T-helper 1 cell treated with Interleukin-12 subunit alpha and Interleukin-12 subunit beta and Interleukin-4 antibody, amounts not matched to agents 30 ng/mL and 1 ng/mL, for 36 hours (primary cell): Measurements from ENCODE around the gene RBM48. TPM values are rescaled to one million over a fixed set of nuclear protein-coding genes. Genes with fewer than 3 reads are reported as not detected.
"Not testable (repeated sequence)": the region's sequence is repeated elsewhere in the genome, so short reads cannot be mapped to it uniquely, and the experiment has no call there.

Source experiments
- intact Hi-C: fragments of 100-400 bp; cut with micrococcal nuclease; formaldehyde crosslinking; loops from one replicate; pipeline ENCODE4 v1.15.1; 2024
- total RNA-seq: library from RNA; stranded (reverse); gene quantifications from 2 replicates; pipeline ENCODE4 v1.2.3, GENCODE V29; 2022

Gene RBM48
- total RNA-seq, 1 donor from 2014 or later = 19.7 TPM

GRCh38 chr7:92543542-92543941, 14.9 kb downstream of the RBM48 start:
- intact Hi-C loops = not testable (repeated sequence)

- intact Hi-C loops = not testable (repeated sequence)
Measured at GRCh38 chr7:92545116-92545515, 16.5 kb downstream of the RBM48 start.

- intact Hi-C loops = no loop called here
Measured at GRCh38 chr7:92546856-92547497, 18.4 kb downstream of the RBM48 start.

GRCh38 chr7:92547579-92547978, 19.0 kb downstream of the RBM48 start:
- intact Hi-C loops = no loop called here

GRCh38 chr7:92550194-92550593, 21.6 kb downstream of the RBM48 start:
- intact Hi-C loops = no loop called here

GRCh38 chr7:92557249-92557648, 28.7 kb downstream of the RBM48 start:
- intact Hi-C loops = no loop called here

GRCh38 chr7:92557808-92558362, 29.3 kb downstream of the RBM48 start:
- intact Hi-C loops = no loop called here

GRCh38 chr7:92560602-92561001, 32.0 kb downstream of the RBM48 start:
- intact Hi-C loops = loop anchor here (10.0 kb wide), 1 partner anchor 1816 kb away; no protein-coding TSS in a partner anchor

GRCh38 chr7:92563345-92563744, 34.8 kb downstream of the RBM48 start:
- intact Hi-C loops = loop anchor here (10.0 kb wide), 1 partner anchor 1819 kb away; no protein-coding TSS in a partner anchor

GRCh38 chr7:92567460-92567859, 38.9 kb downstream of the RBM48 start:
- intact Hi-C loops = loop anchor here (10.0 kb wide), 1 partner anchor 1823 kb away; no protein-coding TSS in a partner anchor

- intact Hi-C loops = loop anchor here (10.0 kb wide), 1 partner anchor 1824 kb away; no protein-coding TSS in a partner anchor
Measured at GRCh38 chr7:92569137-92569536, 40.5 kb downstream of the RBM48 start.

- intact Hi-C loops = no loop called here
Measured at GRCh38 chr7:92576296-92576695, 47.7 kb downstream of the RBM48 start.

- intact Hi-C loops = no loop called here
Measured at GRCh38 chr7:92582948-92583347, 54.4 kb downstream of the RBM48 start.

- intact Hi-C loops = no loop called here
Measured at GRCh38 chr7:92584953-92585352, 56.4 kb downstream of the RBM48 start.

GRCh38 chr7:92586403-92586802, 57.8 kb downstream of the RBM48 start:
- intact Hi-C loops = no loop called here

GRCh38 chr7:92586841-92587240, 58.2 kb downstream of the RBM48 start:
- intact Hi-C loops = no loop called here

Other genes starting within 250 kb of the RBM48 start
- 13.0 and 14.2 TPM in 2 replicates for gene GATAD1, start 81.3 kb upstream of the RBM48 start, total RNA-seq
- not detected in 2 replicates for gene ERVW-1, start 50.8 kb upstream of the RBM48 start, total RNA-seq
- 19.0 and 19.1 TPM in 2 replicates for gene PEX1, start 275 bp upstream of the RBM48 start, total RNA-seq
- 31.3 and 35.7 TPM in 2 replicates for gene FAM133B, start 61.6 kb downstream of the RBM48 start, total RNA-seq